Ishikawa (cell line): ENCODE results near the gene HOXD4.

Experiments used
- CEBPB ChIP-seq: IDR thresholded peaks from 2 replicates; pipeline ENCODE4 v1.6.1; 2012
- CREB1 ChIP-seq: IDR thresholded peaks from 2 replicates; pipeline ENCODE4 v1.6.1; 2012; ENCODE audit warnings: low read depth
- EGR1 ChIP-seq: IDR thresholded peaks from 2 replicates; pipeline ENCODE4 v1.6.1; 2012
- EP300 ChIP-seq: IDR thresholded peaks from 2 replicates; pipeline ENCODE4 v1.6.1; 2012; ENCODE audit warnings: borderline replicate concordance
- FOXM1 ChIP-seq: IDR thresholded peaks from 2 replicates; pipeline ENCODE4 v1.6.1; 2012; ENCODE audit warnings: low read depth, borderline replicate concordance
- NFIC ChIP-seq: IDR thresholded peaks from 2 replicates; pipeline ENCODE4 v1.6.1; 2012
- RAD21 ChIP-seq: IDR thresholded peaks from 2 replicates; pipeline ENCODE4 v1.6.1; 2012; ENCODE audit warnings: low read depth
- TAF1 ChIP-seq: IDR thresholded peaks from 2 replicates; pipeline ENCODE4 v1.6.1; 2012; ENCODE audit warnings: low read depth, mild to moderate bottlenecking
- TCF12 ChIP-seq: IDR thresholded peaks from 2 replicates; pipeline ENCODE4 v1.6.1; 2012; ENCODE audit warnings: low read depth
- TEAD4 ChIP-seq: IDR thresholded peaks from 2 replicates; pipeline ENCODE4 v1.6.1; 2012
- ZBTB7A ChIP-seq: IDR thresholded peaks from 2 replicates; pipeline ENCODE4 v1.6.1; 2012; ENCODE audit warnings: low read depth
- TF ChIP-seq, protein P1 (sequence below): IDR thresholded peaks from 2 replicates; pipeline ENCODE4 v1.6.1; 2012; ENCODE audit warnings: low read depth, mild to moderate bottlenecking
- TF ChIP-seq, protein P2 (sequence below): IDR thresholded peaks from 2 replicates; pipeline ENCODE4 v1.6.1; 2012

DNA sequence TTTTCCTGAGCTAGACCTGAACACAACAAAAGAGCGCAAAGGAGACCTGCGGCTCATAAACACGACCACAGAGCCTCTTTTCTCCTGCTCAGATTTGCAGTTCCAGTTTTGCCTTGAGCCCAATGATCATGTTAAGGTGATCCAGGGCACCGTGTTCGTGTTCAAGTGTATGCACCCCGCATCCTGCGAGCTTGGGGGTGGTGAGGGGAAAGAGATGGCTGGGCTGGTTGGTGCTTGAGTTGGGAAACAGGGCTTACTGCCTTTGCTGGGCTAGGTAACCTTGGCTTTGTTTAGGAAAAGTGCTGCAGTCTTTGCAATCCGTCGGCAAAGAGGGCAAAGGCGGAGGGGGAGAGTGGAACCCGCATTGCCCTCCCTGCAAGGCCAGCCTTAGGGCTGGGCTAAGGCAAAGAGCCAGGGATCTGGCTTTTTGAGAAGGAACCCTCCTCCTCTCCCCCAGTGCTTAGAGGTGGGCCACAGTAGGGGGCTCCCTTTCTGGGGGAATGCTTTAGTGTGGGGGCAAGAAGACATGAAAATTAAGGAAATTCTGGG is 33.5 kb upstream of the HOXD4 start:
- TF ChIP-seq EP300 (no peak), CEBPB (no peak), CREB1 (no peak), RAD21 (no peak), TAF1 (no peak), NFIC (no peak), TCF12 (no peak), ZBTB7A (no peak), FOXM1 (no peak), TEAD4 (no peak), EGR1 (no peak)
- TF ChIP-seq, protein P1, sequence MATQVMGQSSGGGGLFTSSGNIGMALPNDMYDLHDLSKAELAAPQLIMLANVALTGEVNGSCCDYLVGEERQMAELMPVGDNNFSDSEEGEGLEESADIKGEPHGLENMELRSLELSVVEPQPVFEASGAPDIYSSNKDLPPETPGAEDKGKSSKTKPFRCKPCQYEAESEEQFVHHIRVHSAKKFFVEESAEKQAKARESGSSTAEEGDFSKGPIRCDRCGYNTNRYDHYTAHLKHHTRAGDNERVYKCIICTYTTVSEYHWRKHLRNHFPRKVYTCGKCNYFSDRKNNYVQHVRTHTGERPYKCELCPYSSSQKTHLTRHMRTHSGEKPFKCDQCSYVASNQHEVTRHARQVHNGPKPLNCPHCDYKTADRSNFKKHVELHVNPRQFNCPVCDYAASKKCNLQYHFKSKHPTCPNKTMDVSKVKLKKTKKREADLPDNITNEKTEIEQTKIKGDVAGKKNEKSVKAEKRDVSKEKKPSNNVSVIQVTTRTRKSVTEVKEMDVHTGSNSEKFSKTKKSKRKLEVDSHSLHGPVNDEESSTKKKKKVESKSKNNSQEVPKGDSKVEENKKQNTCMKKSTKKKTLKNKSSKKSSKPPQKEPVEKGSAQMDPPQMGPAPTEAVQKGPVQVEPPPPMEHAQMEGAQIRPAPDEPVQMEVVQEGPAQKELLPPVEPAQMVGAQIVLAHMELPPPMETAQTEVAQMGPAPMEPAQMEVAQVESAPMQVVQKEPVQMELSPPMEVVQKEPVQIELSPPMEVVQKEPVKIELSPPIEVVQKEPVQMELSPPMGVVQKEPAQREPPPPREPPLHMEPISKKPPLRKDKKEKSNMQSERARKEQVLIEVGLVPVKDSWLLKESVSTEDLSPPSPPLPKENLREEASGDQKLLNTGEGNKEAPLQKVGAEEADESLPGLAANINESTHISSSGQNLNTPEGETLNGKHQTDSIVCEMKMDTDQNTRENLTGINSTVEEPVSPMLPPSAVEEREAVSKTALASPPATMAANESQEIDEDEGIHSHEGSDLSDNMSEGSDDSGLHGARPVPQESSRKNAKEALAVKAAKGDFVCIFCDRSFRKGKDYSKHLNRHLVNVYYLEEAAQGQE = no peak
- TF ChIP-seq, protein P2, sequence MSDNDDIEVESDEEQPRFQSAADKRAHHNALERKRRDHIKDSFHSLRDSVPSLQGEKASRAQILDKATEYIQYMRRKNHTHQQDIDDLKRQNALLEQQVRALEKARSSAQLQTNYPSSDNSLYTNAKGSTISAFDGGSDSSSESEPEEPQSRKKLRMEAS = no peak
